HL-60 (cell line): ENCODE data around the gene KCNC1.

Source experiments
- DNase-seq, 2 experiments: peaks; one replicate each; pipeline ENCODE4 v3.0.0-alpha.2; 2010 to 2020; ENCODE audit warnings: low read depth in 1 of 2, low spot score in 1 of 2
- H3K27ac ChIP-seq: fragments of 250-450 bp; sonication (Bioruptor Pico); replicated peaks from 2 replicates; pipeline ENCODE4 v1.5.1; 2020; ENCODE audit warnings: mild to moderate bottlenecking, moderate library complexity
- H3K27me3 ChIP-seq: fragments of 250-450 bp; sonication (Bioruptor Pico); 2 replicates; pipeline ENCODE4 v1.5.1; 2021; ENCODE audit warnings: mild to moderate bottlenecking, moderate library complexity; ENCODE audit not compliant: insufficient read depth, poor library complexity, severe bottlenecking
- H3K4me3 ChIP-seq: replicated peaks from 2 replicates; pipeline ENCODE4 v1.5.1; 2011; ENCODE audit warnings: mild to moderate bottlenecking, control low read depth, low read length; ENCODE audit not compliant: insufficient read depth
- CTCF ChIP-seq: IDR thresholded peaks from one replicate; pipeline ENCODE4 v1.5.1; 2011; ENCODE audit warnings: low read length, control low read depth, inconsistent platforms; ENCODE audit not compliant: insufficient read depth
- GABPA ChIP-seq: IDR thresholded peaks from 2 replicates; pipeline ENCODE4 v1.6.1; 2012; ENCODE audit warnings: low read depth
- POLR2AphosphoS5 ChIP-seq: IDR thresholded peaks from 2 replicates; pipeline ENCODE4 v1.6.1; 2012; ENCODE audit warnings: low read depth
- REST ChIP-seq: IDR thresholded peaks from 2 replicates; pipeline ENCODE4 v1.6.1; 2012; ENCODE audit warnings: low read depth; ENCODE audit not compliant: insufficient replicate concordance
- SPI1 ChIP-seq: IDR thresholded peaks from 2 replicates; pipeline ENCODE4 v1.6.1; 2012; ENCODE audit warnings: low read depth, mild to moderate bottlenecking, borderline replicate concordance

KCNC1 gene

GRCh38 chr11:17814546-17814945, 80.0 kb downstream of the KCNC1 start:
- Histone ChIP-seq H3K4me3 (no peak overlapping the region), H3K27ac (no peak overlapping the region), H3K27me3 (no peaks in the 10 kb centered on the region)
- no peak for TF ChIP-seq GABPA
- no peak for TF ChIP-seq POLR2AphosphoS5
- TF ChIP-seq SPI1 = no peak
- no peak for TF ChIP-seq CTCF
- TF ChIP-seq REST = no peak
- no peak for DNase-seq

- DNase-seq = no peak
- H3K27me3 ChIP-seq = no peaks in the 10 kb centered on the region
- H3K27ac ChIP-seq = no peak overlapping the region
- no peak overlapping the region for H3K4me3 ChIP-seq
- TF ChIP-seq SPI1 = no peak
- no peak for TF ChIP-seq CTCF
- TF ChIP-seq GABPA = no peak
These were observed 81.8 kb downstream of the KCNC1 start for GRCh38 chr11:17816232-17816931.

GRCh38 chr11:17821648-17822400, 87.2 kb downstream of the KCNC1 start:
- H3K27me3 ChIP-seq = no peaks in the 10 kb centered on the region
- H3K27ac ChIP-seq = no peak overlapping the region
- no peak overlapping the region for H3K4me3 ChIP-seq
- DNase-seq = peak in 1 of 2 experiments; percentile 11
- no peak for TF ChIP-seq POLR2AphosphoS5
- no peak for TF ChIP-seq REST
- TF ChIP-seq CTCF = no peak
